PC-9 (cell line): Measurements from ENCODE around the gene PPP2R3A.

Experiments used
- EZH2 ChIP-seq: fragments of 200-600 bp; sonication (generic); IDR thresholded peaks from 2 replicates; pipeline ENCODE4 v1.8.0; 2017; ENCODE audit warnings: antibody characterized with exemption, low read depth
- TF ChIP-seq, protein P1 (sequence below): fragments of 200-600 bp; sonication (generic); conservative IDR thresholded peaks from 2 replicates; pipeline ENCODE4 v1.6.1; 2017; ENCODE audit warnings: mixed run types, antibody characterized with exemption, mild to moderate bottlenecking, moderate library complexity

DNA sequence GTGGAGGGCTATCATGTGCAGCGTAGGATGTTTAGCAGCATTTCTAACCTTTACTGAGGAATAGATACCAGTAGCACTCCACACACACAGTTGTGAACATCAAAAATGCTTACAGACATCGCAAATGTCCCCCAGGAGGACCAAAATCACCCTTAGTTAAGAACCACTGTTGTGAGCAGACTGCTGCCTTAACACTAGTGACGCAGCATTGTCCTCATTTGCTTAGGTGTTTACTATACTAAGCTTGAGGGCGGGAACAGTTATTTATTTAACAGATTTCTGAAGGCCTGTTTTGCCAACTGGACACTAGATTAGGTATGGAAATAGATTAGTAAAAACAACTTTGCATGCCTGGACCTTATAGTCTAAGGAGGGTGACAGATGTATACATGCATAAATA is 2.3 kb downstream of the PPP2R3A start:
- TF ChIP-seq, protein P1, sequence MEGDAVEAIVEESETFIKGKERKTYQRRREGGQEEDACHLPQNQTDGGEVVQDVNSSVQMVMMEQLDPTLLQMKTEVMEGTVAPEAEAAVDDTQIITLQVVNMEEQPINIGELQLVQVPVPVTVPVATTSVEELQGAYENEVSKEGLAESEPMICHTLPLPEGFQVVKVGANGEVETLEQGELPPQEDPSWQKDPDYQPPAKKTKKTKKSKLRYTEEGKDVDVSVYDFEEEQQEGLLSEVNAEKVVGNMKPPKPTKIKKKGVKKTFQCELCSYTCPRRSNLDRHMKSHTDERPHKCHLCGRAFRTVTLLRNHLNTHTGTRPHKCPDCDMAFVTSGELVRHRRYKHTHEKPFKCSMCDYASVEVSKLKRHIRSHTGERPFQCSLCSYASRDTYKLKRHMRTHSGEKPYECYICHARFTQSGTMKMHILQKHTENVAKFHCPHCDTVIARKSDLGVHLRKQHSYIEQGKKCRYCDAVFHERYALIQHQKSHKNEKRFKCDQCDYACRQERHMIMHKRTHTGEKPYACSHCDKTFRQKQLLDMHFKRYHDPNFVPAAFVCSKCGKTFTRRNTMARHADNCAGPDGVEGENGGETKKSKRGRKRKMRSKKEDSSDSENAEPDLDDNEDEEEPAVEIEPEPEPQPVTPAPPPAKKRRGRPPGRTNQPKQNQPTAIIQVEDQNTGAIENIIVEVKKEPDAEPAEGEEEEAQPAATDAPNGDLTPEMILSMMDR: no peak
- TF ChIP-seq EZH2: no peak
